CD4-positive, alpha-beta T cell (primary cell): ENCODE data around the gene DRC3. TPM values are rescaled to one million over a fixed set of nuclear protein-coding genes. Genes with fewer than 3 reads are reported as not detected.

Experiments
- ATAC-seq: fragments of 200-7000 bp; cut with Tn5 transposase; one replicate; pipeline ENCODE4 v1.10.0; 2022; ENCODE audit warnings: mild to moderate bottlenecking; ENCODE audit not compliant: poor library complexity
- CTCF ChIA-PET: fragments of 350-600 bp; sonication (Branson Sonifier 250); formaldehyde crosslinking; loops from one replicate; lab custom pipeline; 2021; ENCODE audit warnings: antibody characterized with exemption, inconsistent platforms; lab: Charles Lee
- POLR2A ChIA-PET: fragments of 350-600 bp; sonication (Branson Sonifier 250); formaldehyde crosslinking; loops from one replicate; lab custom pipeline; 2021; ENCODE audit warnings: antibody characterized with exemption, inconsistent platforms; lab: Charles Lee
- DNase-seq, 14 experiments: peaks; one replicate each; pipeline ENCODE4 v3.0.0-alpha.2; 2013 to 2020; ENCODE audit warnings: mixed read lengths in 2 of 14
- H3K27ac ChIP-seq, 2 donors: one replicate each; pipeline versions ENCODE4 v1.5.1 to v1.7.0; 2013; ENCODE audit warnings: low read length in 2 of 2, low read depth in 1 of 2, mild to moderate bottlenecking in 1 of 2
- H3K27me3 ChIP-seq, 2 experiments: 1 replicate in 1 of 2; 2 replicates in 1 of 2; pipeline versions ENCODE4 v1.6.1 to v1.7.0; 2013; ENCODE audit warnings: low read length in 2 of 2, control low read depth in 1 of 2, mild to moderate bottlenecking in 1 of 2, moderate library complexity in 1 of 2; ENCODE audit not compliant: insufficient read depth in 2 of 2, control insufficient read depth in 1 of 2
- H3K36me3 ChIP-seq: one replicate; pipeline ENCODE4 v1.6.1; 2013; ENCODE audit warnings: low read length, control low read depth; ENCODE audit not compliant: insufficient read depth
- H3K4me1 ChIP-seq: one replicate; pipeline ENCODE4 v1.6.1; 2013; ENCODE audit warnings: low read length, control low read depth; ENCODE audit not compliant: insufficient read depth
- H3K4me3 ChIP-seq: one replicate; pipeline ENCODE4 v1.5.1; 2013; ENCODE audit warnings: mild to moderate bottlenecking, low read length, moderate library complexity
- H3K9me3 ChIP-seq, 2 experiments: 1 replicate in 1 of 2; 2 replicates in 1 of 2; pipeline versions ENCODE4 v1.6.1 to v1.7.0; 2013; ENCODE audit warnings: low read length in 2 of 2, mild to moderate bottlenecking in 2 of 2, control low read depth in 1 of 2, moderate library complexity in 1 of 2; ENCODE audit not compliant: control insufficient read depth in 1 of 2, insufficient read depth in 1 of 2
- H3K27ac Mint-ChIP-seq: one replicate; pipeline ENCODE4 v1.8.0; 2020; ENCODE audit warnings: mixed read lengths
- H3K27me3 Mint-ChIP-seq: one replicate; pipeline ENCODE4 v1.8.0; 2021; ENCODE audit warnings: mixed read lengths
- H3K36me3 Mint-ChIP-seq: one replicate; pipeline ENCODE4 v1.8.0; 2021; ENCODE audit warnings: low read depth, mixed read lengths
- H3K4me1 Mint-ChIP-seq: one replicate; pipeline ENCODE4 v1.8.0; 2021; ENCODE audit warnings: low read depth, mixed read lengths
- H3K4me3 Mint-ChIP-seq: one replicate; pipeline ENCODE4 v1.8.0; 2020; ENCODE audit warnings: mild to moderate bottlenecking, mixed read lengths
- H3K9me3 Mint-ChIP-seq: one replicate; pipeline ENCODE4 v1.8.0; 2020; ENCODE audit warnings: mixed read lengths
- CTCF ChIP-seq: fragments of 200-600 bp; IDR thresholded peaks from one replicate; pipeline ENCODE4 v1.8.0; 2022; ENCODE audit warnings: antibody characterized with exemption, mild to moderate bottlenecking
- intact Hi-C, 2 experiments: fragments of 100-400 bp; cut with DNase I in 1 of 2; cut with micrococcal nuclease in 1 of 2; formaldehyde crosslinking; loops; one replicate each; pipeline versions ENCODE4 v1.15.1 to v1.9.0; 2023 to 2025; cut with DNase I, micrococcal nuclease
- total RNA-seq, 174 experiments: library from RNA in 2 of 174; stranded (reverse) in 2 of 174; gene quantifications; one replicate each; pipeline ENCODE4 v1.2.3 and lab custom pipeline; 2021 to 2026

DRC3 gene
- total RNA-seq, 2 experiments from 2014 or later, result 0.11 TPM; not detected in 1

DNA sequence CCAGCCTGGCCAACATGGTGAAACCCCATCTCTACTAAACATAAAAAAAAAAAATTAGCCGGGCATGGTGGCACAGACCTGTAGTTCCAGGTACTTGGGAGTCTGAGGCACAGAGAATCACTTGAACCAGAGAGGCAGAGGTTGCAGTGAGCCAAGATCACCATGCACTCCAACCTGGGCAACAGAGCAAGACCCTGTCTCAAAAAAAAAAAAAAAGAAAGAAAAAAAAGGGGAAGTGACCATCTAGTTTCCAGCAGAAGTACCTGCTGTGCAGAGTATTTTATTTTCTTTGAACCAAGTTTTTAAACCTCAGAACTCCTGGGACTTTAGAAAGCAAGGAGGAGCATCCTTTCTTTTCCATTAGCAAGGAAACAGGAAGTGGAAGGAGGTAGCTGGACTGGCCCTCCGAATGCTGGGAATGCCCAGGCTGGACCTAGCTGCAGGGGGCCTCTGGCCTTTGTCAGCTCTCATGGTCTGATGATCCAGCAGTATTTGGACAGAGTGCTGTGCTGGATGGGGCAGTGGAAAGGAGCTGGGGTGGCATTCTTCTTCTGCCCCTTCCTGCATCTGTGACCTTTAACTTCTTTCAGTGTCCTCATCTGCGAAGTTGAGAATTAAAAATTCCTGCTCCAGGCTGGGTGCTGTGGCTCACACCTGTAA is 73.2 kb downstream of the DRC3 start:
- no peak for TF ChIP-seq CTCF
- ChIA-PET POLR2A (no interaction called here), CTCF (no interaction called here)
- Histone ChIP-seq H3K36me3 (peaks cover 23% of the 10 kb centered on the region), H3K4me3 (no peak overlapping the region), H3K27me3 (no peaks in the 10 kb centered on the region), H3K27ac (no peak overlapping the region), H3K4me1 (peaks cover 2% of the 10 kb centered on the region), H3K9me3 (no peaks in the 10 kb centered on the region)
- H3K27me3 Mint-ChIP-seq, result no peaks in the 10 kb centered on the region
- ATAC-seq (no peak), DNase-seq (no peak)
- H3K27ac Mint-ChIP-seq, result no peak overlapping the region
- intact Hi-C loops, result no loop called here
- no peak overlapping the region for H3K4me3 Mint-ChIP-seq
- peaks cover 20% of the 10 kb centered on the region for H3K4me1 Mint-ChIP-seq
- peaks cover 19% of the 10 kb centered on the region for H3K36me3 Mint-ChIP-seq
- H3K9me3 Mint-ChIP-seq, result no peaks in the 10 kb centered on the region

- no peak overlapping the region for H3K27ac ChIP-seq
- Mint-ChIP-seq H3K9me3 (no peaks in the 10 kb centered on the region), H3K27ac (no peak overlapping the region), H3K36me3 (peaks cover 64% of the 10 kb centered on the region), H3K4me1 (no peaks in the 10 kb centered on the region), H3K4me3 (no peak overlapping the region), H3K27me3 (no peaks in the 10 kb centered on the region)
- H3K9me3 ChIP-seq, result no peaks in the 10 kb centered on the region
- H3K27me3 ChIP-seq, result no peaks in the 10 kb centered on the region
- ATAC-seq, result no peak
- no peaks in the 10 kb centered on the region for H3K4me1 ChIP-seq
- intact Hi-C loops, result no loop called here
- no peak for DNase-seq
- H3K36me3 ChIP-seq, result peaks cover 40% of the 10 kb centered on the region
- H3K4me3 ChIP-seq, result no peak overlapping the region
- ChIA-PET POLR2A (no interaction called here), CTCF (no interaction called here)
- TF ChIP-seq CTCF, result no peak
Observed at GRCh38 chr17:18055597-18055996, 82.9 kb downstream of the DRC3 start.

- peaks cover 42% of the 10 kb centered on the region for H3K36me3 ChIP-seq
- H3K27ac ChIP-seq, result no peak overlapping the region
- ATAC-seq (no peak), DNase-seq (no peak)
- Mint-ChIP-seq H3K27me3 (no peaks in the 10 kb centered on the region), H3K4me1 (no peaks in the 10 kb centered on the region), H3K27ac (no peak overlapping the region), H3K9me3 (no peaks in the 10 kb centered on the region), H3K4me3 (no peak overlapping the region), H3K36me3 (peaks cover 67% of the 10 kb centered on the region)
- intact Hi-C loops, result no loop called here
- TF ChIP-seq CTCF, result no peak
- CTCF ChIA-PET, result no interaction called here
- no peaks in the 10 kb centered on the region for H3K9me3 ChIP-seq
- POLR2A ChIA-PET, result no interaction called here
- H3K4me1 ChIP-seq, result no peaks in the 10 kb centered on the region
- no peaks in the 10 kb centered on the region for H3K27me3 ChIP-seq
- no peak overlapping the region for H3K4me3 ChIP-seq
Observed at GRCh38 chr17:18056214-18056613, 83.6 kb downstream of the DRC3 start.
